BJ (cell line): Measurements from ENCODE around the gene NAGLU. TPM values are rescaled to one million over a fixed set of nuclear protein-coding genes. Genes with fewer than 3 reads are reported as not detected.

Experiments
- CTCF ChIA-PET: fragments of 350-600 bp; formaldehyde crosslinking; extraction: SDS; loops from one replicate; lab custom pipeline; 2021; ENCODE audit warnings: antibody characterized with exemption, inconsistent platforms; lab: Yijun Ruan, JAX
- POLR2A ChIA-PET: fragments of 300-600 bp; sonication (Branson Sonifier 250); formaldehyde crosslinking; extraction: SDS; loops from one replicate; lab custom pipeline; 2021; ENCODE audit warnings: antibody characterized with exemption; lab: Charles Lee
- DNase-seq: peaks from one replicate; pipeline ENCODE4 v3.0.0-alpha.2; 2011; ENCODE audit warnings: low read depth
- H3K27me3 ChIP-seq: 2 replicates; pipeline ENCODE4 v1.6.0; 2011; ENCODE audit warnings: low read length; ENCODE audit not compliant: control insufficient read depth, insufficient read depth
- H3K36me3 ChIP-seq: 2 replicates; pipeline ENCODE4 v1.5.1; 2011; ENCODE audit warnings: low read length; ENCODE audit not compliant: control insufficient read depth, insufficient read depth
- H3K4me3 ChIP-seq: 2 replicates; pipeline ENCODE4 v1.5.1; 2011; ENCODE audit warnings: low read depth, mild to moderate bottlenecking, control low read depth, low read length
- CTCF ChIP-seq: IDR thresholded peaks from 2 replicates; pipeline ENCODE4 v1.5.1; 2011; ENCODE audit warnings: low read depth, mild to moderate bottlenecking, control low read depth, inconsistent platforms, low read length, moderate library complexity; ENCODE audit not compliant: insufficient read depth
- polyA plus RNA-seq: library from polyadenylated mRNA; depleted of rRNA; stranded (reverse); fragments of >200 nt; gene quantifications from 2 replicates; pipeline ENCODE4 v1.2.3, GENCODE V29; 2011

The NAGLU gene
- polyA plus RNA-seq, 1 experiment = 45.3 TPM

GRCh38 chr17:42522263-42522790, 13.7 kb upstream of the NAGLU start:
- no peak for TF ChIP-seq CTCF
- no peak for DNase-seq
- POLR2A ChIA-PET = no interaction called here
- no peaks in the 10 kb centered on the region for H3K27me3 ChIP-seq
- 0 out of 2 replicates have a peak, but pooled peaks cover 2% of the 10 kb centered on the region for H3K36me3 ChIP-seq
- no peak overlapping the region for H3K4me3 ChIP-seq
- CTCF ChIA-PET = interaction anchor here (1.1 kb wide), 1 partner anchor 211 kb away, joined by 4 read pairs; no protein-coding TSS in a partner anchor

GRCh38 chr17:42522798-42523278, 13.2 kb upstream of the NAGLU start:
- TF ChIP-seq CTCF = no peak
- Histone ChIP-seq H3K4me3 (no peak overlapping the region), H3K36me3 (0 out of 2 replicates have a peak, but pooled peaks cover 2% of the 10 kb centered on the region), H3K27me3 (no peaks in the 10 kb centered on the region)
- DNase-seq = no peak
- ChIA-PET POLR2A (no interaction called here), CTCF (interaction anchor here (1.1 kb wide), 1 partner anchor 211 kb away, joined by 4 read pairs; no protein-coding TSS in a partner anchor)

- H3K27me3 ChIP-seq = no peaks in the 10 kb centered on the region
- CTCF ChIA-PET = interaction anchor here (0.6 to 1.6 kb wide), 7 partner anchors 9 to 341 kb away, joined by 3 to 9 read pairs (median 3); partner anchors contain the start of gene NAGLU
- peak; percentile 59 for DNase-seq
Observed at GRCh38 chr17:42525221-42525620, 10.8 kb upstream of the NAGLU start.

DNA sequence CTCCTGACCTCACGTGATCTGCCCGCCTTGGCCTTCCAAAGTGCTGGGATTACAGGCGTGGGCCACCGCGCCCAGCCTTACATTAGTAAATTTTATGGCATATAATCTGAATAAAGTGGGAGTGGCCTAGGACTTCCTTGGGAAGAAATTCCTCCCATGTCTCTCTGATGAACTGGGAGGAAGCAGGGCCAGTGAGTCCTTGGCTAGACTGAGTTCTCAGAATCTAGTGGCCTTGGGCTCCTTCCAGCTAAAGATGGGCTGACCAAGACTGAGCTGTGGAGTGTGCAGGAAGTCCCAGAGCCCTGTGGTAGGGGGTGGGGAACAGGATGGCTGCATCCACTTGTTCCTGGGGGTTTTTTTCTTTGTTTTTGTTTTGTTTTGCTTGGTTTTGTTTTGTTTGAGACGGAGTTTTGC, 10.0 kb upstream of the NAGLU start:
- H3K27me3 ChIP-seq = no peaks in the 10 kb centered on the region
- no peak for DNase-seq
- H3K36me3 ChIP-seq = 0 out of 2 replicates have a peak, but pooled peaks cover 2% of the 10 kb centered on the region
- H3K4me3 ChIP-seq = no peak overlapping the region
- POLR2A ChIA-PET = no interaction called here
- CTCF ChIA-PET = interaction anchor here (1.1 to 2.6 kb wide), 9 partner anchors 8 to 405 kb away, joined by 3 to 49 read pairs (median 12); partner anchors contain the start of gene KAT2A
- TF ChIP-seq CTCF = no peak

More at GRCh38 chr17:42525221-42525620, 10.8 kb upstream of the NAGLU start:
- POLR2A ChIA-PET = interaction anchor here (0.8 kb wide), 1 partner anchor 11 kb away, joined by 3 read pairs; no protein-coding TSS in a partner anchor
- Histone ChIP-seq H3K4me3 (no peak overlapping the region), H3K36me3 (0 out of 2 replicates have a peak, but pooled peaks cover 2% of the 10 kb centered on the region)
- no peak for TF ChIP-seq CTCF

DNA sequence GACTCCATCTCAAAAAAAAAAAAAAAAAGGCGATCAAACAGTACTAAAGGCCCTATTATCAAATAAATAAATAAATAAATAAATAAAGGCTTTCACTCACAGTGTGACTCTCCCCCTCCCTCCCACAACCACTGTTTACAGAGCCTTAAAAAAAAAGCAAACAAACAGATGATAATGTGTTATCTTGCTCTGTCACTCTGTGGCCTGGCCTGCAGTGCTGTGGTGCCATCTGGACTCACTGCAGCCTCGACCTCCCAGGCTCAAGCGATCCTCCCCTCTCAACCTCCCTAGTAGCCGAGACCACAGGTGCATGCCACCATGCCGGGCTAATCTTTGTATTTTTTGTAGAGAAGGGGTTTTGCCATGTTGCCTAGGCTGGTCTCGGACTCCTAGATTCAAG, 8.1 kb upstream of the NAGLU start:
- POLR2A ChIA-PET = interaction anchor here (1.1 kb wide), 1 partner anchor 9 kb away, joined by 5 read pairs; no protein-coding TSS in a partner anchor

More for the DNA sequence above, 8.1 kb upstream of the NAGLU start:
- Histone ChIP-seq H3K4me3 (no peak overlapping the region), H3K36me3 (0 out of 2 replicates have a peak, but pooled peaks cover 1% of the 10 kb centered on the region), H3K27me3 (no peaks in the 10 kb centered on the region)
- DNase-seq = no peak
- CTCF ChIA-PET = interaction anchor here (0.6 to 4.2 kb wide), 35 partner anchors 8 to 510 kb away, joined by 3 to 49 read pairs (median 5); partner anchors contain the start of genes CAVIN1, KAT2A, KCNH4 and NAGLU
- no peak for TF ChIP-seq CTCF
